ENCODE measurements around the gene TESMIN. TPM values are rescaled to one million over a fixed set of nuclear protein-coding genes. Genes with fewer than 3 reads are reported as not detected.
A peak's percentile ranks its signal among the peaks of the same experiment; 100 is the strongest.

Gene TESMIN
- total RNA-seq, 1 experiment from 2014 or later: 9.7 TPM

DNA sequence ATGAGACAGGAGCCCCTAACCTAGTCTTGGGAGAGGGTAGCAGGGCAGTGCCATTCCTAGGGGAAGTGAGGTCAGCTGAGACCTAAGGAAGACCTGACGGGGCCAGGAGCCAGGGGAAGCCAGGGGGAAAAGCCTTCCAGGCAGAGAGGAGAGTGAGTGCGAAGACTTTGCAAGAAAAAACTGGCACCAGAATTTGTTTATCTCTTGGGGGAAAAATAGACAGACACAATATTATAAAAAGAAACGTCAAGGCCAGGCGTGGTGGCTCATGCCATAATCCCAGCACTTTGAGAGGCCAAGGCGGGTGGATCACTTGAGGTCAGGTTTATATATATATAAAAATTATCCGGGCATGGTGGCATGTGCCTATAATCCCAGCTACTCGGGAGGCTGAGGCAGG lies 26.9 kb upstream of the TESMIN start:
- no peaks in the 10 kb centered on the region for H3K27me3 Mint-ChIP-seq (ENCODE audit: unreplicated experiment)
- intact Hi-C loops (cut with micrococcal nuclease; ENCODE audit: unreplicated experiment): no loop called here
- BruUV-seq (replicated peaks): no TSS peak

DNA sequence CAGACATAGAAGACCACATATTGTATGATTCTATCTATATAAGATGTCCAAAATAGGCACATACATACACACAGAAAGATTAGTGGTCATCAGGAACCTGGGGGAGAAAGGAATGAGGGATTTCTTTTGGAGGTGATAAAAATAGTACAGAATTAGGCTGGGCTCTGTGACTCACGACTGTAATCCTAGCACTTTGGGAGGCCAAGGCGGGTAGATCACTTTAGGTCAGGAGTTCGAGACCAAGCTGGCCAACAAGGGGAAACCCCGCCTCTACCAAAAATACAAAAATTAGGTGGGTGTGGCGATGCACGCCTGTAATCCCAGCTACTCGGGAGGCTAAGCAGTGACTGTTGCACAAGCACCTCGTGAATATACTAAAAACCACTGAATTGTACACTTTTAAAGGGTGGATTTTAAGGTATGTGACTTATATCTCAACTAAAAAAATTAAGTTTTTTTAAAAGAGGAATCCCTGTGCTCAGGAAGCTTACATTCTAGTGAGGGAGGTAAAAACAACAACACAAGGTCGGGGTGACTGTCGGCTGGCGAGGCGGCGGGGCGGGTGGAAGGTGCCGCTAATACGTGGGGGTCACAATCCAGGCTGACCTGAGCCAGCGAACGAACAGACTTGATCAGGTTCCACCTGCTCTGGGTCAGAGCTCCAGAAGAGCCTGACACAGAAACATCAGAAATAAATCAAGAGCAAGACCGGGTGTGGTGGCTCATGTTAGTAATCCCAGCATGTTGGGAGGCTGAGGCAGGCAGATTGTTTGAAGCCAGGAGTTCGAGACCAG lies 25.3 kb upstream of the TESMIN start:
- Mint-ChIP-seq H3K27me3 (ENCODE audit: unreplicated experiment) (no peaks in the 10 kb centered on the region), H3K4me3 (ENCODE audit: low read depth, unreplicated experiment) (peak overlapping the region; percentile 20), H3K9me3 (ENCODE audit: low read depth, unreplicated experiment) (no peaks in the 10 kb centered on the region), H3K27ac (ENCODE audit: unreplicated experiment) (peak overlapping the region; percentile 73), H3K36me3 (ENCODE audit: insufficient read depth, unreplicated experiment) (peaks cover 26% of the 10 kb centered on the region), H3K4me1 (ENCODE audit: low read depth, unreplicated experiment) (peaks cover 18% of the 10 kb centered on the region)
- no TSS peak for BruUV-seq (replicated peaks)
- TF ChIP-seq, protein P1, sequence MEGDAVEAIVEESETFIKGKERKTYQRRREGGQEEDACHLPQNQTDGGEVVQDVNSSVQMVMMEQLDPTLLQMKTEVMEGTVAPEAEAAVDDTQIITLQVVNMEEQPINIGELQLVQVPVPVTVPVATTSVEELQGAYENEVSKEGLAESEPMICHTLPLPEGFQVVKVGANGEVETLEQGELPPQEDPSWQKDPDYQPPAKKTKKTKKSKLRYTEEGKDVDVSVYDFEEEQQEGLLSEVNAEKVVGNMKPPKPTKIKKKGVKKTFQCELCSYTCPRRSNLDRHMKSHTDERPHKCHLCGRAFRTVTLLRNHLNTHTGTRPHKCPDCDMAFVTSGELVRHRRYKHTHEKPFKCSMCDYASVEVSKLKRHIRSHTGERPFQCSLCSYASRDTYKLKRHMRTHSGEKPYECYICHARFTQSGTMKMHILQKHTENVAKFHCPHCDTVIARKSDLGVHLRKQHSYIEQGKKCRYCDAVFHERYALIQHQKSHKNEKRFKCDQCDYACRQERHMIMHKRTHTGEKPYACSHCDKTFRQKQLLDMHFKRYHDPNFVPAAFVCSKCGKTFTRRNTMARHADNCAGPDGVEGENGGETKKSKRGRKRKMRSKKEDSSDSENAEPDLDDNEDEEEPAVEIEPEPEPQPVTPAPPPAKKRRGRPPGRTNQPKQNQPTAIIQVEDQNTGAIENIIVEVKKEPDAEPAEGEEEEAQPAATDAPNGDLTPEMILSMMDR (IDR thresholded peaks at IDR 0.05; ENCODE audit: unreplicated experiment): no peak
- DNase-seq: peak; percentile 23
- CTCF ChIA-PET: no interaction called here
- intact Hi-C loops (cut with micrococcal nuclease; ENCODE audit: unreplicated experiment): no loop called here

More for the DNA sequence above, 26.9 kb upstream of the TESMIN start:
- Mint-ChIP-seq H3K27ac (ENCODE audit: unreplicated experiment) (no peak overlapping the region), H3K4me1 (ENCODE audit: low read depth, unreplicated experiment) (peaks cover 18% of the 10 kb centered on the region), H3K9me3 (ENCODE audit: low read depth, unreplicated experiment) (no peaks in the 10 kb centered on the region), H3K36me3 (ENCODE audit: insufficient read depth, unreplicated experiment) (peaks cover 20% of the 10 kb centered on the region), H3K4me3 (ENCODE audit: low read depth, unreplicated experiment) (no peak overlapping the region)
- CTCF ChIA-PET: no interaction called here
- no peak for DNase-seq
- TF ChIP-seq, protein P1 (IDR thresholded peaks at IDR 0.05; ENCODE audit: unreplicated experiment): no peak

DNA sequence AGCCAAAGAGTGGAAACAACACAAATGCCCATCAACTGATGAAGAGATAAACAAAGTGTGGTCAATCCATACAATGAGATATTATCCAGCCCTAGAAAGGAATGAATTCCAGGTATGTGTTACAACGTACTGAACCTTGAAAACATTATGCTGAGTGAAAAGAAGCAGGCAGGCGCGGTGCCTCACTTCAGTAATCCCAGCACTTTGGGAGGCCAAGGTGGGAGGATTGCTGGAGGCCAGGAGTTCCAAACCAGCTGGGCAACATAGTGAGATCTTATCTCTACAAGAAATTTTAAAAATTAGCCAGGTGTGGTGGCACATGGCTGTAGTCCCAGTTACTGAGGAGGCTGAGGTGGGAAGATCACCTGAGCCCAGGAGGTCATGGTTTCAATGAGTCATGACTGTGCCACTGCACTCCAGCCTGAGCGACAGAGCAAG lies 24.6 kb upstream of the TESMIN start:
- Mint-ChIP-seq H3K9me3 (ENCODE audit: low read depth, unreplicated experiment) (no peaks in the 10 kb centered on the region), H3K36me3 (ENCODE audit: insufficient read depth, unreplicated experiment) (peaks cover 26% of the 10 kb centered on the region), H3K4me1 (ENCODE audit: low read depth, unreplicated experiment) (peaks cover 18% of the 10 kb centered on the region), H3K27ac (ENCODE audit: unreplicated experiment) (peak overlapping the region; percentile 73), H3K27me3 (ENCODE audit: unreplicated experiment) (no peaks in the 10 kb centered on the region), H3K4me3 (ENCODE audit: low read depth, unreplicated experiment) (peak overlapping the region; percentile 20)
- peak; percentile 68 for DNase-seq
- CTCF ChIA-PET: no interaction called here
- no TSS peak for BruUV-seq (replicated peaks)
- TF ChIP-seq, protein P1 (IDR thresholded peaks at IDR 0.05; ENCODE audit: unreplicated experiment): no peak
- intact Hi-C loops (cut with micrococcal nuclease; ENCODE audit: unreplicated experiment): no loop called here

DNA sequence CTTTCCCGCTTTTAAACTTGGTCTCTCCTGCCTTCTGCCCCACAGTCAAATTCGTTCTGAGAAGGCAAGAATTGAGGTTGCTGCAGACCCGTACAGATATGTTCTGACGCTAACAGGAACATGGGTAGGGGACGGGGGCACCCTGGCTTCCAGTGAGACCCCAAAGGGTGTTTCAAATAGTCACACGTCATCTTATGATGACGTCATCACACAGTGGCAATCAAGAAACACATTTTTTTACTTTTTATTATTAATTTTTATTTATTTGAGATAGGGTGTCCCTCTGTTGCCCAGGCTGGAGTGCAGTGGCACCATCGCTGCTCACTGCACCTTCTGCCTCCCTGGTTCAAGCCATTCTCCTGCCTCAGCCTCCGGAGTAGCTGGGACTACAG lies 22.9 kb upstream of the TESMIN start:
- no peak overlapping the region for H3K4me3 Mint-ChIP-seq (ENCODE audit: low read depth, unreplicated experiment)
- DNase-seq: no peak
- TF ChIP-seq, protein P1 (IDR thresholded peaks at IDR 0.05; ENCODE audit: unreplicated experiment): no peak
- CTCF ChIA-PET: no interaction called here
- H3K9me3 Mint-ChIP-seq (ENCODE audit: low read depth, unreplicated experiment): no peaks in the 10 kb centered on the region
- peaks cover 18% of the 10 kb centered on the region for H3K4me1 Mint-ChIP-seq (ENCODE audit: low read depth, unreplicated experiment)
- no peak overlapping the region for H3K27ac Mint-ChIP-seq (ENCODE audit: unreplicated experiment)
- intact Hi-C loops (cut with micrococcal nuclease; ENCODE audit: unreplicated experiment): no loop called here
- no peaks in the 10 kb centered on the region for H3K27me3 Mint-ChIP-seq (ENCODE audit: unreplicated experiment)
- peaks cover 30% of the 10 kb centered on the region for H3K36me3 Mint-ChIP-seq (ENCODE audit: insufficient read depth, unreplicated experiment)
- BruUV-seq (replicated peaks): no TSS peak
